HCT116 (cell line): ENCODE measurements around the gene DMRTA2. TPM values are rescaled to one million over a fixed set of nuclear protein-coding genes. Genes with fewer than 3 reads are reported as not detected.

Experiments
- ATAC-seq: fragments of 200-7000 bp; cut with Tn5 transposase; 2 replicates; pipeline ENCODE4 v1.9.1; 2020; ENCODE audit warnings: mild to moderate bottlenecking, moderate library complexity
- BruUV-seq: library from RNA; stranded (reverse); fragments of 400-500 nt; replicated peaks from 2 replicates; lab custom pipeline; 2021; lab: Mats Ljungman, UMichigan
- CTCF ChIA-PET: fragments of 300-600 bp; sonication (Branson Sonifier 250); formaldehyde crosslinking; loops from one replicate; lab custom pipeline; 2021; ENCODE audit warnings: antibody characterized with exemption; lab: Charles Lee
- POLR2A ChIA-PET: fragments of 300-600, 350-600 bp; sonication (Branson Sonifier 250); formaldehyde crosslinking; loops from one replicate; lab custom pipeline; 2021; ENCODE audit warnings: antibody characterized with exemption; lab: Charles Lee
- RAD21 ChIA-PET, 2 experiments: fragments of 300-600 bp; sonication (Branson Sonifier 250); formaldehyde crosslinking; loops; one replicate each; lab custom pipeline; 2023; ENCODE audit warnings: low total read pairs in 2 of 2; ENCODE audit not compliant: uncharacterized antibody in 2 of 2, unreplicated experiment in 2 of 2, low non-redundant PET in 1 of 2; lab: Charles Lee
- DNase-seq: peaks from one replicate; pipeline ENCODE4 v3.0.0-alpha.2; 2010; ENCODE audit warnings: low read depth, low spot score
- H2AFZ ChIP-seq: fragments of 200-600 bp; shearing (Covaris generic), sonication (generic); 2 replicates; pipeline ENCODE4 v1.6.1; 2017; ENCODE audit warnings: low read depth, mixed run types, mixed read lengths, antibody characterized with exemption, low read length; ENCODE audit not compliant: poor library complexity, severe bottlenecking
- H3K27ac ChIP-seq: 2 replicates; pipeline ENCODE4 v1.5.1; 2012; ENCODE audit warnings: low read depth, low read length
- H3K27me3 ChIP-seq: fragments of 200-600 bp; sonication (generic); 2 replicates; pipeline ENCODE4 v1.6.1; 2016; ENCODE audit warnings: mixed run types, low read length, mixed read lengths; ENCODE audit not compliant: insufficient read depth
- H3K36me3 ChIP-seq, 2 experiments: fragments of 200-500 bp in 1 of 2; fragments of 200-600 bp in 1 of 2; sonication (Bioruptor generic) in 1 of 2; sonication (generic) in 1 of 2; 2 replicates each; pipeline versions ENCODE4 v1.5.1 to v1.6.1; 2014 to 2016; ENCODE audit warnings: low read length in 2 of 2, inconsistent platforms in 1 of 2, mixed read lengths in 1 of 2, mixed run types in 1 of 2; ENCODE audit not compliant: insufficient read depth in 2 of 2, control insufficient read depth in 1 of 2
- H3K4me1 ChIP-seq, 2 experiments: fragments of 200-600 bp in 1 of 2; sonication (generic) in 1 of 2; 2 replicates each; pipeline versions ENCODE4 v1.5.1 to v1.6.1; 2012 to 2017; ENCODE audit warnings: low read length in 2 of 2, inconsistent platforms in 1 of 2, mild to moderate bottlenecking in 1 of 2, mixed read lengths in 1 of 2, mixed run types in 1 of 2, moderate library complexity in 1 of 2; ENCODE audit not compliant: insufficient read depth in 2 of 2, control insufficient read depth in 1 of 2
- H3K4me2 ChIP-seq: fragments of 200-600 bp; sonication (generic); 2 replicates; pipeline ENCODE4 v1.6.1; 2017; ENCODE audit warnings: mixed run types, low read length, mixed read lengths
- H3K4me3 ChIP-seq, 2 experiments: fragments of 200-600 bp in 1 of 2; sonication (generic) in 1 of 2; replicated peaks in 1 of 2; 2 replicates each; pipeline ENCODE4 v1.5.1; 2011 to 2016; ENCODE audit warnings: low read length in 2 of 2, control low read depth in 1 of 2, low read depth in 1 of 2, mild to moderate bottlenecking in 1 of 2, mixed read lengths in 1 of 2, mixed run types in 1 of 2
- H3K79me2 ChIP-seq: fragments of 200-600 bp; sonication (generic); 2 replicates; pipeline ENCODE4 v1.6.1; 2017; ENCODE audit warnings: mild to moderate bottlenecking, mixed run types, low read length, moderate library complexity, mixed read lengths; ENCODE audit not compliant: insufficient read depth
- H3K9ac ChIP-seq: fragments of 200-600 bp; sonication (generic); 2 replicates; pipeline ENCODE4 v1.6.1; 2016; ENCODE audit warnings: low read length, mixed read lengths
- H3K9me2 ChIP-seq: fragments of 200-600 bp; sonication (generic), shearing (Covaris generic); 2 replicates; pipeline ENCODE4 v1.6.1; 2017; ENCODE audit warnings: mixed run types, mild to moderate bottlenecking, moderate library complexity; ENCODE audit not compliant: insufficient read depth
- H3K9me3 ChIP-seq, 2 experiments: fragments of 200-500 bp in 1 of 2; fragments of 200-600 bp in 1 of 2; sonication (Bioruptor generic) in 1 of 2; sonication (generic) in 1 of 2; 2 replicates each; pipeline ENCODE4 v1.6.1; 2014 to 2017; ENCODE audit warnings: low read length in 2 of 2, mixed read lengths in 2 of 2, inconsistent platforms in 1 of 2, low read depth in 1 of 2, mild to moderate bottlenecking in 1 of 2, mixed run types in 1 of 2, moderate library complexity in 1 of 2; ENCODE audit not compliant: control insufficient read depth in 1 of 2, insufficient read depth in 1 of 2
- H4K20me1 ChIP-seq: fragments of 200-600 bp; sonication (generic), shearing (Covaris generic); 2 replicates; pipeline ENCODE4 v1.6.1; 2017; ENCODE audit warnings: mixed run types, mild to moderate bottlenecking, moderate library complexity; ENCODE audit not compliant: insufficient read depth
- CBX3 ChIP-seq: IDR thresholded peaks from 2 replicates; pipeline ENCODE4 v1.6.1; 2012; ENCODE audit warnings: low read depth
- EGR1 ChIP-seq: IDR thresholded peaks from 2 replicates; pipeline ENCODE4 v1.6.1; 2012; ENCODE audit warnings: low read depth
- ELF1 ChIP-seq: IDR thresholded peaks from 2 replicates; pipeline ENCODE4 v1.6.1; 2012; ENCODE audit warnings: low read depth, borderline replicate concordance
- EZH2phosphoT487 ChIP-seq: fragments of 200-600 bp; IDR thresholded peaks from 2 replicates; pipeline ENCODE4 v1.6.1; 2018; ENCODE audit warnings: antibody characterized with exemption, borderline replicate concordance
- FOSL1 ChIP-seq: IDR thresholded peaks from 2 replicates; pipeline ENCODE4 v1.6.1; 2012; ENCODE audit warnings: low read depth
- JUND ChIP-seq: IDR thresholded peaks from 2 replicates; pipeline ENCODE4 v1.6.1; 2012
- POLR2A ChIP-seq: IDR thresholded peaks from 2 replicates; pipeline ENCODE4 v1.7.0; 2011; ENCODE audit warnings: borderline replicate concordance; ENCODE audit not compliant: insufficient read depth, insufficient read length; ENCODE audit errors: extremely low read depth
- POLR2AphosphoS5 ChIP-seq: IDR thresholded peaks from 2 replicates; pipeline ENCODE4 v1.6.1; 2011; ENCODE audit warnings: mild to moderate bottlenecking, low read depth, low read length, moderate library complexity
- RAD21 ChIP-seq: IDR thresholded peaks from 2 replicates; pipeline ENCODE4 v1.6.1; 2012; ENCODE audit warnings: low read depth, mild to moderate bottlenecking
- SIN3A ChIP-seq: IDR thresholded peaks from 2 replicates; pipeline ENCODE4 v1.6.1; 2012; ENCODE audit warnings: low read depth
- SP1 ChIP-seq: IDR thresholded peaks from 2 replicates; pipeline ENCODE4 v1.6.1; 2012; ENCODE audit warnings: low read depth
- YY1 ChIP-seq: IDR thresholded peaks from 2 replicates; pipeline ENCODE4 v1.6.1; 2011; ENCODE audit warnings: low read length, low read depth, moderate library complexity, mild to moderate bottlenecking; ENCODE audit not compliant: insufficient replicate concordance; ENCODE audit errors: extremely low read depth
- ZFX ChIP-seq: fragments of 450-650 bp; IDR thresholded peaks from 2 replicates; pipeline ENCODE4 v1.6.1; 2017
- ZNF274 ChIP-seq: fragments of 200-500 bp; sonication (Bioruptor generic); IDR thresholded peaks from 2 replicates; pipeline ENCODE4 v1.6.1; 2014; ENCODE audit warnings: mild to moderate bottlenecking, low read depth, low read length, inconsistent platforms
- intact Hi-C: fragments of 100-400 bp; cut with micrococcal nuclease; formaldehyde crosslinking; loops from 2 replicates; pipeline ENCODE4 v1.10.0; 2022
- total RNA-seq: library from RNA; stranded (reverse); gene quantifications from one replicate; pipeline ENCODE4 v1.2.1, GENCODE V29; 2021; ENCODE audit not compliant: unreplicated experiment
- TF ChIP-seq, protein P1 (sequence below), 3 experiments: fragments of 200-600 bp in 1 of 3; sonication (generic) in 1 of 3; IDR thresholded peaks in 2 of 3; conservative IDR thresholded peaks in 1 of 3; 2 replicates each; pipeline ENCODE4 v1.5.1; 2012 to 2017; ENCODE audit warnings: low read depth in 2 of 3, low read length in 2 of 3, antibody characterized with exemption in 1 of 3, borderline replicate concordance in 1 of 3, control low read depth in 1 of 3, mild to moderate bottlenecking in 1 of 3, mixed read lengths in 1 of 3, mixed run types in 1 of 3, moderate library complexity in 1 of 3; ENCODE audit not compliant: insufficient read depth in 1 of 3
- TF ChIP-seq, protein P2 (sequence below): IDR thresholded peaks from 2 replicates; pipeline ENCODE4 v1.6.1; 2012
- TF ChIP-seq, protein P3 (sequence below): IDR thresholded peaks from 2 replicates; pipeline ENCODE4 v1.6.1; 2012

DMRTA2 gene
- total RNA-seq, 1 experiment from 2014 or later: not detected

GRCh38 chr1:50450861-50451653 lies 27.8 kb upstream of the DMRTA2 start:
- Histone ChIP-seq H3K79me2 (no peaks in the 10 kb centered on the region), H3K4me2 (no peak overlapping the region), H3K4me3 (no peak overlapping the region), H3K9me2 (no peaks in the 10 kb centered on the region), H3K4me1 (no peaks in the 10 kb centered on the region), H3K27ac (no peak overlapping the region), H3K27me3 (no peaks in the 10 kb centered on the region), H4K20me1 (no peaks in the 10 kb centered on the region), H2AFZ (no peak overlapping the region), H3K36me3 (no peaks in the 10 kb centered on the region), H3K9me3 (no peaks in the 10 kb centered on the region), H3K9ac (no peak overlapping the region)
- CTCF ChIA-PET: no interaction called here
- RAD21 ChIA-PET: no interaction called here
- no peak for DNase-seq
- BruUV-seq: no TSS peak
- no peak for TF ChIP-seq YY1
- no peak for TF ChIP-seq ZFX
- TF ChIP-seq, protein P1, sequence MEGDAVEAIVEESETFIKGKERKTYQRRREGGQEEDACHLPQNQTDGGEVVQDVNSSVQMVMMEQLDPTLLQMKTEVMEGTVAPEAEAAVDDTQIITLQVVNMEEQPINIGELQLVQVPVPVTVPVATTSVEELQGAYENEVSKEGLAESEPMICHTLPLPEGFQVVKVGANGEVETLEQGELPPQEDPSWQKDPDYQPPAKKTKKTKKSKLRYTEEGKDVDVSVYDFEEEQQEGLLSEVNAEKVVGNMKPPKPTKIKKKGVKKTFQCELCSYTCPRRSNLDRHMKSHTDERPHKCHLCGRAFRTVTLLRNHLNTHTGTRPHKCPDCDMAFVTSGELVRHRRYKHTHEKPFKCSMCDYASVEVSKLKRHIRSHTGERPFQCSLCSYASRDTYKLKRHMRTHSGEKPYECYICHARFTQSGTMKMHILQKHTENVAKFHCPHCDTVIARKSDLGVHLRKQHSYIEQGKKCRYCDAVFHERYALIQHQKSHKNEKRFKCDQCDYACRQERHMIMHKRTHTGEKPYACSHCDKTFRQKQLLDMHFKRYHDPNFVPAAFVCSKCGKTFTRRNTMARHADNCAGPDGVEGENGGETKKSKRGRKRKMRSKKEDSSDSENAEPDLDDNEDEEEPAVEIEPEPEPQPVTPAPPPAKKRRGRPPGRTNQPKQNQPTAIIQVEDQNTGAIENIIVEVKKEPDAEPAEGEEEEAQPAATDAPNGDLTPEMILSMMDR (IDR thresholded peaks at IDR 0.05 in 2 of 3, conservative IDR thresholded peaks at IDR 0.05 in 1 of 3; ENCODE audit: borderline replicate concordance in 1 of 3, insufficient read depth in 1 of 3, low read depth in 2 of 3, low read length in 2 of 3): no peak
- no peak for TF ChIP-seq ELF1
- TF ChIP-seq, protein P2, sequence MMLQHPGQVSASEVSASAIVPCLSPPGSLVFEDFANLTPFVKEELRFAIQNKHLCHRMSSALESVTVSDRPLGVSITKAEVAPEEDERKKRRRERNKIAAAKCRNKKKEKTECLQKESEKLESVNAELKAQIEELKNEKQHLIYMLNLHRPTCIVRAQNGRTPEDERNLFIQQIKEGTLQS: no peak
- no peak for TF ChIP-seq EGR1
- TF ChIP-seq, protein P3, sequence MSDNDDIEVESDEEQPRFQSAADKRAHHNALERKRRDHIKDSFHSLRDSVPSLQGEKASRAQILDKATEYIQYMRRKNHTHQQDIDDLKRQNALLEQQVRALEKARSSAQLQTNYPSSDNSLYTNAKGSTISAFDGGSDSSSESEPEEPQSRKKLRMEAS: no peak
- no peak for TF ChIP-seq ZNF274
- TF ChIP-seq SIN3A: no peak
- TF ChIP-seq EZH2phosphoT487: no peak
- TF ChIP-seq CBX3: no peak
- no peak for TF ChIP-seq FOSL1
- TF ChIP-seq JUND: no peak
- no peak for TF ChIP-seq POLR2A
- TF ChIP-seq POLR2AphosphoS5: no peak
- TF ChIP-seq RAD21: no peak
- no peak for TF ChIP-seq SP1
- no peak for ATAC-seq
- POLR2A ChIA-PET: no interaction called here
- intact Hi-C loops: no loop called here
